Measurements from ENCODE around the gene SSR2. TPM values are rescaled to one million over a fixed set of nuclear protein-coding genes. Genes with fewer than 3 reads are reported as not detected.

SSR2 gene
- total and polyA plus RNA-seq, 2 experiments from 2014 or later, result 136 to 291 TPM

GRCh38 chr1:155973723-155974122 is 47.0 kb downstream of the SSR2 start (continued):
- TF ChIP-seq POLR2AphosphoS5 (IDR thresholded peaks at IDR 0.05; ENCODE audit: low read depth) (no peak), ZNF331 (CRISPR knock-in tag; IDR thresholded peaks at IDR 0.05; ENCODE audit: low read depth) (no peak), CTCF (conservative IDR thresholded peaks at IDR 0.05; ENCODE audit: low read depth in 2 of 2) (no peak), ETS1 (IDR thresholded peaks at IDR 0.05) (no peak), STAT1 (IDR thresholded peaks at IDR 0.05; ENCODE audit: unreplicated experiment) (no peak), EZH2phosphoT487 (IDR thresholded peaks at IDR 0.05; ENCODE audit: unreplicated experiment) (no peak)

- H3K4me1 Mint-ChIP-seq, result peaks cover 90% of the 10 kb centered on the region
- DNase-seq (ENCODE audit: low spot score), result no peak
- H3K9me3 Mint-ChIP-seq, result no peaks in the 10 kb centered on the region
- TF ChIP-seq ZNF114 (CRISPR knock-in tag; IDR thresholded peaks at IDR 0.05) (no peak), ZNF331 (CRISPR knock-in tag; IDR thresholded peaks at IDR 0.05; ENCODE audit: low read depth) (no peak), JUNB (IDR thresholded peaks at IDR 0.05; ENCODE audit: unreplicated experiment) (no peak), ZNF462 (CRISPR knock-in tag; IDR thresholded peaks at IDR 0.05) (no peak), NANOG (IDR thresholded peaks at IDR 0.05; ENCODE audit: borderline replicate concordance) (no peak), CREB1 (CRISPR knock-in tag; IDR thresholded peaks at IDR 0.05; ENCODE audit: low read depth) (no peak)
- H3K4me2 ChIP-seq, result no peak overlapping the region
- peaks cover 30% of the 10 kb centered on the region for H3K36me3 Mint-ChIP-seq (ENCODE audit: low read depth)
- no peak overlapping the region for H2AFZ ChIP-seq
- no peaks in the 10 kb centered on the region; the same call in 1 of the 2 replicates for H3K36me3 ChIP-seq (ENCODE audit: insufficient read depth)
- no peak overlapping the region for H3K4me3 Mint-ChIP-seq
- peaks cover 79% of the 10 kb centered on the region for H3K4me1 ChIP-seq (ENCODE audit: insufficient read depth)
- no peak overlapping the region for H3K27ac ChIP-seq (ENCODE audit: low read depth)
- H3K27ac Mint-ChIP-seq, result no peak overlapping the region
- H4K20me1 ChIP-seq (replicated peaks; ENCODE audit: insufficient read depth), result peaks cover 68% of the 10 kb centered on the region
- peaks cover 94% of the 10 kb centered on the region for H3K79me2 ChIP-seq (replicated peaks; ENCODE audit: insufficient read depth)
- no peaks in the 10 kb centered on the region for H3K9me2 ChIP-seq (ENCODE audit: insufficient read depth)
- H3K4me3 ChIP-seq, result no peak overlapping the region
- H3K27me3 ChIP-seq (ENCODE audit: insufficient read depth), result no peaks in the 10 kb centered on the region
- ATAC-seq, result no peak
- peaks cover 23% of the 10 kb centered on the region for H3K27me3 Mint-ChIP-seq (ENCODE audit: insufficient read depth, low read depth, poor library complexity)
- H3F3A ChIP-seq (replicated peaks; ENCODE audit: low read depth), result 0 out of 2 replicates have a peak, but pooled peaks cover 11% of the 10 kb centered on the region
Observed at GRCh38 chr1:155971910-155972809, 48.6 kb downstream of the SSR2 start.
